Cardiac muscle cell (in vitro differentiated cells and primary cell): ENCODE results near the gene TLDC2. TPM values are rescaled to one million over a fixed set of nuclear protein-coding genes. Genes with fewer than 3 reads are reported as not detected.
A peak's percentile ranks its signal among the peaks of the same experiment; 100 is the strongest.

ENCODE experiments used
- DNase-seq, 2 donors: peaks; one replicate each; pipeline versions ENCODE4 v3.0.0 to v3.0.0-alpha.2; 2010 to 2017; ENCODE audit warnings: low read depth in 1 of 2, low spot score in 1 of 2
- H3K27ac ChIP-seq: fragments of 200-600 bp; sonication (generic); 2 replicates; pipeline ENCODE4 v1.5.1; 2016
- H3K27me3 ChIP-seq: fragments of 200-600 bp; sonication (generic); 2 replicates; pipeline ENCODE4 v1.6.0; 2016; ENCODE audit warnings: control low read depth
- H3K36me3 ChIP-seq: fragments of 200-600 bp; sonication (generic); 2 replicates; pipeline ENCODE4 v1.5.1; 2016; ENCODE audit warnings: control low read depth
- H3K4me1 ChIP-seq: fragments of 200-600 bp; sonication (generic); 2 replicates; pipeline ENCODE4 v1.8.1; 2017; ENCODE audit warnings: low read depth, mild to moderate bottlenecking, mixed run types
- H3K4me3 ChIP-seq: fragments of 200-600 bp; sonication (generic); 2 replicates; pipeline ENCODE4 v1.5.1; 2016; ENCODE audit warnings: mild to moderate bottlenecking
- H3K9me3 ChIP-seq: fragments of 200-600 bp; sonication (generic); 2 replicates; pipeline ENCODE4 v1.5.1; 2017; ENCODE audit warnings: low read depth, mild to moderate bottlenecking, control low read depth
- polyA plus RNA-seq: library from polyadenylated mRNA; unstranded; fragments of >200 nt; fragmentation: Nextera tagmentation; extraction: Ambion mirVana; gene quantifications from 2 replicates; pipeline ENCODE4 v1.2.1, GENCODE V29; 2016
- total RNA-seq: library from RNA; depleted of rRNA; stranded (reverse); fragments of >200 nt; gene quantifications from 2 replicates; pipeline ENCODE4 v1.2.3, GENCODE V29; 2016
- TF ChIP-seq, protein P1 (sequence below): IDR thresholded peaks from 2 replicates; pipeline ENCODE4 v1.5.1; 2012; ENCODE audit warnings: low read depth, mild to moderate bottlenecking, low read length

The TLDC2 gene
- total and polyA plus RNA-seq, 2 experiments from 2014 or later, result not detected

DNA sequence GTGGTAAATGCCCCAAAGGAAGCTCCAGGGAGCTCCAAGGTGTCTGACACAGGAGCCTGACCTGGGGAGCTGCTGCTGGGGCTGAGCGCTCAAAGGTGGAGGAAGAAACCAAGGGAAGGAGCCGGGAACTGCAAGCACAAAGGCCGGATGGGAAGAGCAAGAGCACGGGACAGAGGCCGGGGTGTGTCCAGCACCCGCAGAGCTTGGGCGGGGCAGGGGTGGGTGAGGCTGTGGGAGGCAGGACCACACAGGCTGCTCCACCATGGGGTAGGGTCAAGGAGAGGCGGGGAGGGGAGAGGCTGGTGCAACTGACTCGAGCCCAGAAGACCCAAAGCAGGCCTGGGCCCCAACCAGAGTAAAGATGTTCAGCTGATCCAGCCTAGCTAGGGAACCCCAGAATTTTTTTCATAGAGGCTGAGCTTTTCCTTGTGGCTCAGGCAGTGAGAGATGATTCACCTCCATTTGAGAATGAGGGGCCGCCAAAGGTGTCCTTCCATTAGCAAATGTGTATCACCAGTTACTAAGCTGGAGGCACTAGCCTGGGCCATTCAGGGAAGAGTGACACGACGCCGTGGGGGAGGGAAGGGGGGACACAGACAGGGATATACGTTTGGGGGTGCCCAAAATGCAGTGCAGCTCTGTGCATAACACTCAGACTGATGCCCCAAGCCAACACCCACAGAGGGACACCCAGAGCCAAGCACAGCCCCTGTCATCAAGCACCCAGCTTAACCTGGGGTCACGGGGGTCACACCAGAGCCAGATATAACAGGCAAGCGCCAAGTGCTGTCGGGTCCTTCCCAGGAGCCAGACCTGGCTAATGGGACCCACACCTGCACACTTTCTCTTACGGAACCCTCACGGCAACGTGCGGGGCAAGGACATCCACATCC, 21.3 kb upstream of the TLDC2 start:
- H3K36me3 ChIP-seq, result no peaks in the 10 kb centered on the region

DNA sequence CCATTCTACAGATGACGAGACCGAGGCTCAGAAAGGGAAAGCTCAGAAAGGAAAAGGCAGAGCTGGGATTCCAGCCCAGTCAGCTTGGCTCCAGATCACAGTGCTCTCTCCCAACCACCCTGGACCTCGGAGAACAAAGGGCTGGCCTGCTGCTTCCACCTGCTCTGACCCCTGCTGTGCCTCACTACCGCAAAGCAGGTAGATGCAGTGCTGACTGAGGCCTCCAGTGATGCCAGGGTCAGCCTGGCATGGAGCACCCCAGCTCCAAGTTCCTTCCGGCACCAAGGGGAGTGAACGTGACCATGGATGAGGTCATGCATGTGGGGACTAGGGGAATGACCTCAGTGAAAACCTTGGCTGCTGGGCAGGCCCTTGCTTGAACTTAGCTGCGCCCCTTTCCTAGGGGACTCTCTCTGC, 20.7 kb upstream of the TLDC2 start:
- H3K9me3 ChIP-seq, result no peaks in the 10 kb centered on the region
- no peaks in the 10 kb centered on the region for H3K27me3 ChIP-seq
- H3K4me3 ChIP-seq, result no peak overlapping the region
- H3K27ac ChIP-seq, result no peak overlapping the region
- TF ChIP-seq, protein P1, sequence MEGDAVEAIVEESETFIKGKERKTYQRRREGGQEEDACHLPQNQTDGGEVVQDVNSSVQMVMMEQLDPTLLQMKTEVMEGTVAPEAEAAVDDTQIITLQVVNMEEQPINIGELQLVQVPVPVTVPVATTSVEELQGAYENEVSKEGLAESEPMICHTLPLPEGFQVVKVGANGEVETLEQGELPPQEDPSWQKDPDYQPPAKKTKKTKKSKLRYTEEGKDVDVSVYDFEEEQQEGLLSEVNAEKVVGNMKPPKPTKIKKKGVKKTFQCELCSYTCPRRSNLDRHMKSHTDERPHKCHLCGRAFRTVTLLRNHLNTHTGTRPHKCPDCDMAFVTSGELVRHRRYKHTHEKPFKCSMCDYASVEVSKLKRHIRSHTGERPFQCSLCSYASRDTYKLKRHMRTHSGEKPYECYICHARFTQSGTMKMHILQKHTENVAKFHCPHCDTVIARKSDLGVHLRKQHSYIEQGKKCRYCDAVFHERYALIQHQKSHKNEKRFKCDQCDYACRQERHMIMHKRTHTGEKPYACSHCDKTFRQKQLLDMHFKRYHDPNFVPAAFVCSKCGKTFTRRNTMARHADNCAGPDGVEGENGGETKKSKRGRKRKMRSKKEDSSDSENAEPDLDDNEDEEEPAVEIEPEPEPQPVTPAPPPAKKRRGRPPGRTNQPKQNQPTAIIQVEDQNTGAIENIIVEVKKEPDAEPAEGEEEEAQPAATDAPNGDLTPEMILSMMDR, result no peak
- H3K36me3 ChIP-seq, result no peaks in the 10 kb centered on the region
- H3K4me1 ChIP-seq, result peaks cover 13% of the 10 kb centered on the region
- no peak for DNase-seq

More for the DNA sequence above, 21.3 kb upstream of the TLDC2 start:
- Histone ChIP-seq H3K4me3 (no peak overlapping the region), H3K9me3 (no peaks in the 10 kb centered on the region), H3K4me1 (peaks cover 6% of the 10 kb centered on the region), H3K27ac (no peak overlapping the region), H3K27me3 (no peaks in the 10 kb centered on the region)
- no peak for DNase-seq
- TF ChIP-seq, protein P1, result no peak

DNA sequence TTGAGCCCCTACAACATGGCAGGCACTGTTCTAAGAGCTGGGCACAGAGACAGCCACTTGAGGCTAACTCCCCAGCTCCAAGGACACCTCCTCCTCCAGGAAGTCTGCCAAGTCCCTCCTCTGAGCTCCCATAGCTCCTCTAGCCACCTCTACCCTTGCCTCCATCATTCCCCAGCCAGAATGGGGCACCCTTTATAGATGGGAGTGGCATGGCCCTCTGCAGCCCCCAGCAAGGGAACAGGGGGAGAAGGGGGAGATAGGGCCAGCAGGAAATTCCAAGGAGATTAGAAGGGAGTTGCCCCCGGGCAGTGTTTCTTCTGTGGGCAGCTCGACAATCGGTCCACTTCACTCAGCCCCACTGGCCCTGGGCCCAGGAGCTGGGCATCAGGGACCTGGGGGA, 19.7 kb upstream of the TLDC2 start:
- DNase-seq, result peak in 1 of 2 donors; percentile 62
- TF ChIP-seq, protein P1, result no peak
- Histone ChIP-seq H3K4me3 (no peak overlapping the region), H3K36me3 (no peaks in the 10 kb centered on the region), H3K27ac (no peak overlapping the region), H3K4me1 (peaks cover 19% of the 10 kb centered on the region), H3K9me3 (no peaks in the 10 kb centered on the region), H3K27me3 (no peaks in the 10 kb centered on the region)

DNA sequence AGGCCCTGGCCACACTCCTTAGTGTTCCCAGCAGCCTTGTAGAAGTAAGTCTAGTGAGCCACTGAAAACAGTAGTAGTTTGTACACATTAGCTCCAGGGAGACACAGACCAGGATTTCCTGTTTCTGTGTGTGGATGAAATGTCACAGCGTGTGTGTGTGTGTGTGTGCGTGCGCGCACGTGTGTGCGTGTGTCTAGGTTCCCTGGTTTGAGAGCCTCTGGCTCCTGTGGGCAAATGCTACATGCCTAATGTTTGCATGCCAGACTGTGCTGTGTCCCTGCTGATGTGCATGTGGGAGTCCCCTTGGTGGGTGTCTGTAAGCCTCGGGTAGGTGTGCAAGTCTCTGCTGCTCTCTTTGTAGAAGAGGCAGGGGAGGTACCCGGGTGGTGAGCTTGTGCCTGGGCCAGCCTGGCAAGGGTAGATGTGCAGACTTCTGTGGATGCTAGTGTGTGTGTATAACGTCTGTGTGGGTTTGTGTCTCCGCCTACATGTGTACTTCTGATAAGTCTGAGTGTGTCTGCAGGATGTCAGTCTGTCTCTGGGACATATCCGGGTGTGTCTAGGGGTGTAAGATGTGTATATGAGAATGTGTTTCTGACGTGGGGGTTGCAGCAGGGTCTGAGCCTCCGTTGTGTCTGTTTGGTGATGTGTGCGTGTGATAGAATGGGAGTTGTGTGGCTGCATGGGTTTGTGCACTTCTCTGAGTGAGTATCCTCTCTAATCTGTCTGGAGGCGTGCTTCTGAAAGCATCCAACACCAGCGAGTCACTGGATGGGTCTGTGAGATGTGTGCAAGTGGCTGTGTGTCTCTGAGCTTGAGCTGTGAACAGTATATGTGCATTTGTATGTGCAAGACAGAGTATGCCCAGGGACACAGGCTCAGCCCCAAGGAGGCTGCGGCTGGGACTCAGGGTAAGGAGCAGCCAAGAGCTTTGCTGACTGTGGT, 19.0 kb upstream of the TLDC2 start:
- no peak overlapping the region for H3K27ac ChIP-seq
- peak in 1 of 2 donors; percentile 76 for DNase-seq

DNA sequence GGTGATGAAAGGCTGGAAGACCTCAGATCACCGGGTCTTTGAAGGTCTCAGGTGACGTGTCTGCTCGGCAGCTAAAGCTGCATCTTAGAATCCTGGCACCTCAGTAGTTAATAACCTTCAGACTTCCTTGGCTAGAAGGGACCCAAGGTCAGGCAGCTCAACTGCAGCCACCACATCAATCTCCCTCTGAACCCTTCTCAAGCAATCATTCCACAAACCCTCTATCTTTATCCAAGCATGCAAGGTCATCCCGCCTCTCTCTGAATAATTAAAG, 16.7 kb upstream of the TLDC2 start:
- Histone ChIP-seq H3K36me3 (no peaks in the 10 kb centered on the region), H3K4me3 (no peak overlapping the region), H3K27ac (peak overlapping the region; percentile 25), H3K9me3 (no peaks in the 10 kb centered on the region), H3K4me1 (peaks cover 27% of the 10 kb centered on the region), H3K27me3 (no peaks in the 10 kb centered on the region)
- TF ChIP-seq, protein P1, result no peak
- DNase-seq, result no peak

More for the DNA sequence above, 19.0 kb upstream of the TLDC2 start:
- Histone ChIP-seq H3K4me1 (peaks cover 23% of the 10 kb centered on the region), H3K9me3 (no peaks in the 10 kb centered on the region), H3K27me3 (no peaks in the 10 kb centered on the region), H3K36me3 (no peaks in the 10 kb centered on the region), H3K4me3 (no peak overlapping the region)
- TF ChIP-seq, protein P1, result no peak
